Measurements from ENCODE around the gene MPZL2. TPM values are rescaled to one million over a fixed set of nuclear protein-coding genes. Genes with fewer than 3 reads are reported as not detected.

MPZL2 gene
- total RNA-seq, 1 experiment from 2014 or later = 0.26 TPM

GRCh38 chr11:118265954-118266353 lies 1.9 kb upstream of the MPZL2 start:
- H3K4ac ChIP-seq (ENCODE audit: low read depth, low read length) = no peak overlapping the region
- no peaks in the 10 kb centered on the region for H3K79me1 ChIP-seq (ENCODE audit: insufficient read depth, low read depth, low read length, poor library complexity, severe bottlenecking)
- no peak overlapping the region for H3K18ac ChIP-seq (ENCODE audit: insufficient read length, low read depth, low read length)
- no CpG with 5 or more reads among the region's 1 CpG for WGBS (ENCODE audit: extremely low coverage, insufficient read length, low lambda C conversion rate)
- no peaks in the 10 kb centered on the region; the same call in none of the 2 replicates for H3K4me1 ChIP-seq (ENCODE audit: insufficient read depth, low read length)
- H3K4me2 ChIP-seq (ENCODE audit: insufficient read depth, insufficient read length, low read length) = no peak overlapping the region
- peaks cover 4% of the 10 kb centered on the region for H3K23me2 ChIP-seq (ENCODE audit: insufficient read length, low read depth, low read length, poor library complexity, severe bottlenecking)
- Mint-ChIP-seq H3K36me3 (ENCODE audit: insufficient read depth in 1 of 3, low read depth in 3 of 3) (no peaks in the 10 kb centered on the region), H3K27me3 (ENCODE audit: low read depth) (peaks cover 92% of the 10 kb centered on the region), H3K27ac (no peak overlapping the region), H3K4me3 (no peak overlapping the region), H3K4me1 (peaks cover 25 to 37% of the 10 kb centered on the region in 2 experiments), H3K9me3 (no peaks in the 10 kb centered on the region; a peak in 1 of 5 replicates)
- TF ChIP-seq, protein P1, sequence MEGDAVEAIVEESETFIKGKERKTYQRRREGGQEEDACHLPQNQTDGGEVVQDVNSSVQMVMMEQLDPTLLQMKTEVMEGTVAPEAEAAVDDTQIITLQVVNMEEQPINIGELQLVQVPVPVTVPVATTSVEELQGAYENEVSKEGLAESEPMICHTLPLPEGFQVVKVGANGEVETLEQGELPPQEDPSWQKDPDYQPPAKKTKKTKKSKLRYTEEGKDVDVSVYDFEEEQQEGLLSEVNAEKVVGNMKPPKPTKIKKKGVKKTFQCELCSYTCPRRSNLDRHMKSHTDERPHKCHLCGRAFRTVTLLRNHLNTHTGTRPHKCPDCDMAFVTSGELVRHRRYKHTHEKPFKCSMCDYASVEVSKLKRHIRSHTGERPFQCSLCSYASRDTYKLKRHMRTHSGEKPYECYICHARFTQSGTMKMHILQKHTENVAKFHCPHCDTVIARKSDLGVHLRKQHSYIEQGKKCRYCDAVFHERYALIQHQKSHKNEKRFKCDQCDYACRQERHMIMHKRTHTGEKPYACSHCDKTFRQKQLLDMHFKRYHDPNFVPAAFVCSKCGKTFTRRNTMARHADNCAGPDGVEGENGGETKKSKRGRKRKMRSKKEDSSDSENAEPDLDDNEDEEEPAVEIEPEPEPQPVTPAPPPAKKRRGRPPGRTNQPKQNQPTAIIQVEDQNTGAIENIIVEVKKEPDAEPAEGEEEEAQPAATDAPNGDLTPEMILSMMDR (conservative IDR thresholded peaks at IDR 0.05) = no peak
- no peaks in the 10 kb centered on the region for H3K9me3 ChIP-seq (ENCODE audit: control insufficient read depth, low read depth, low read length)
- no peak for DNase-seq
- no peak overlapping the region for H2BK12ac ChIP-seq (ENCODE audit: insufficient read length, low read depth, low read length)
- no peak overlapping the region for H3T11ph ChIP-seq (ENCODE audit: low read length)
- no peak overlapping the region for H2BK120ac ChIP-seq (ENCODE audit: low read depth, low read length, poor library complexity, severe bottlenecking)
- H4K20me1 ChIP-seq (ENCODE audit: control insufficient read depth, insufficient read depth, insufficient read length) = no peaks in the 10 kb centered on the region
- no peak overlapping the region for H3K9ac ChIP-seq (ENCODE audit: extremely low read depth, insufficient read length, low read length)
- no peak overlapping the region for H4K8ac ChIP-seq (replicated peaks; ENCODE audit: insufficient read length, low read depth, low read length)
- H3K79me2 ChIP-seq (ENCODE audit: insufficient read depth, low read length) = no peaks in the 10 kb centered on the region
- H4K5ac ChIP-seq (ENCODE audit: insufficient read length, low read depth, low read length) = no peak overlapping the region
- no peak overlapping the region for H2AK5ac ChIP-seq (ENCODE audit: insufficient read length, low read length)
- no peak overlapping the region for H3K23ac ChIP-seq (ENCODE audit: insufficient read length, low read depth, low read length)
- H2AFZ ChIP-seq (ENCODE audit: low read length) = no peak overlapping the region
- H3K27ac ChIP-seq (ENCODE audit: insufficient read length, low read depth, low read length) = no peak overlapping the region
- H2BK20ac ChIP-seq (ENCODE audit: low read depth, low read length, poor library complexity, severe bottlenecking) = no peak overlapping the region
- H3K27me3 ChIP-seq (ENCODE audit: insufficient read depth, low read length) = peaks cover 8% of the 10 kb centered on the region; the same call in 1 of the 2 replicates
- no peak overlapping the region for H2BK5ac ChIP-seq (ENCODE audit: insufficient read length, low read length)
- no peak overlapping the region for H4K91ac ChIP-seq (ENCODE audit: insufficient read length, low read depth, low read length)
- no peak overlapping the region for H3K14ac ChIP-seq (ENCODE audit: insufficient read depth, low read length)
- no peak overlapping the region for H2BK15ac ChIP-seq (ENCODE audit: low read depth, low read length)
- H3K56ac ChIP-seq (ENCODE audit: insufficient read length, low read depth, low read length) = no peak overlapping the region

All from H9 (cell line).